IPS-18c (cell line): Measurements from ENCODE around the gene COL4A2.

ENCODE experiments used
- H3K4me3 ChIP-seq: 2 replicates; pipeline ENCODE4 v1.7.0; 2013; ENCODE audit warnings: low read depth, mild to moderate bottlenecking, low read length, moderate library complexity; ENCODE audit not compliant: insufficient read depth
- H3K9me3 ChIP-seq: one replicate; pipeline ENCODE4 v1.6.1; 2013; ENCODE audit warnings: mild to moderate bottlenecking, low read length, moderate library complexity; ENCODE audit not compliant: control insufficient read depth, insufficient read depth

COL4A2 gene

DNA sequence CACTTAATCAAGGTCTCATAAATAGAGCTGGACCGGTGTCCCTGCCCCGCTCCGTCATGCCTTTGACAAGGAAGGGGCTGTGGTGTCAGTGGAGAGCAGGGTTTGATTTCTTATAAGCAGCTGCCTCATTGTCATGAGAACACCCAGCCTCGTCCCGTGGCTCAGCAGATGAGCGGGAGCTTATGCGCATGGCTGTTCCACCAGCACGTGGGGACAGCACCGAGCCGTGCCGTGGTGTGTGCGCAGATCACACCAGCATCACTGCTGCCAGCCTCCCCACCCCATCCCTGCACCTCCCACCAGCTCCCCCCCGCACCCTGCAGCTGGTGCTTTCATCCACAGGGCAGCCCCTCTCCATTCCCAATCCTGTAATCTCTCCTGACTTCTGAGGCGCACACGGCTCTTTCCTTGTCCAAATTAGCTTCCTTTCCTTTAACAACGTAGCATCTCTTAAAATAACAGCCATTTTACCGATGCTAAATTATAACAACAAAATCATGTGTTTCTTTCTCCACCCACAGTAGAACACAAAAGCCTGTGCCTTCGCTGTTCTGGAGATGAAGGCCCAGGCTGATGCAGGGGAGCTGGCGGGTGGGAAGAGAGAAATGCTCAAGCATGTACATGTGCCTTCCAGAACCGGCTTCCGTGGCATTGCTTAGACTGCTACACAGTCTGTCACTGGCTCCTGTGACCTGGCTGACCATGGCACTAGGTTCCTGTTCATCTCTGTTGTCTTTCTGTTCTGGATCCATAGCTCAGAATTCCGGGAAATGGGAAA is 157.7 kb downstream of the COL4A2 start:
- Histone ChIP-seq H3K4me3 (no peak overlapping the region), H3K9me3 (no peaks in the 10 kb centered on the region)

DNA sequence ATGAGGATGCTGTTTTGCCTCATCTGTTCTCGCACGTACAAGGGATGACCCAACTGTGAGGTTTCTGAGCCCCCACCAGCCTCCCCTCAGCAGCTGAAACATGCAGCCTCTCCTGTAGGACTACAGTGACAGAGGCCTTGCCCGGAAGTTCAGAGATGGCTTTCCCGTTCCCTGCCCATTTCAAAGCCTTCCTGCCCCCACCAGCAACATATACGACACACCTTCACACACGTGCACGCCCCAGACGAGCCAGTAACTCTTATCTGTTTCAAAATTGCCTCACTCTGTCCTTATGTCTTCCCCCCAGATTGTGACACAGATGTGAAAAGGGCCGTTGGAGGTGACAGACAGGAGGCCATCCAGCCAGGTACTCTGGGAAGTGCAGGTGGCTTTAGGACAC is 158.6 kb downstream of the COL4A2 start:
- Histone ChIP-seq H3K9me3 (no peaks in the 10 kb centered on the region), H3K4me3 (no peak overlapping the region)

DNA sequence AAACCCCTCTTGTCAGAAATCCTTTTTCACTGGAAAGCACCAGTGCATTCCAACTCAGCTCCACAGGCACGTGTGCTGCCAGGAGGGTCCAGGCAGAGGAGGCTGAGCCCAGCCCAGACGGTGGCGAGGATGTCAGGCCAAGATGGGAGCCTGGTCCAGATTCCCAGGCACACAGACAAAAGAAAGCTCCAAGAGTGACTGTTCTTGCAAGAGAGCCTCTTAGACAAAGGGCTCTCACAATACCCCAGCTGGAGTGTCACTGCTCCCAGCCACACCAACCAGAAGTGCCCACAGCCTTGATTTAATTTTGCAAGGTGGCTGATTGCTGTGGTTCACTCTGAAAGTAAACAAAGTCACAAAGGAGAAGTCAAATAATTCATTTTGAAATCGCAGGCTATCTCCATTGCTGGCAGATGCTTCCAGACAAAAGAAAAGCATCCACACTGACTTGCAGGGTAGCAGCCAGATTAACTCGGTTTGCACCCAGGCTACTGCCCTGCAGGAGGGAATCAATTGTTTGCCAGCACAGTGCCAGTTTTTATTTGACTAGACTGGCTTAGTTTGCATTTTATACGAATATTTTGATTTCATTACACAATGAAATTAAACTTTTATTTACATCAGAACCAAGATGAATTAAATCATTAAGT is 159.3 kb downstream of the COL4A2 start:
- Histone ChIP-seq H3K9me3 (no peaks in the 10 kb centered on the region), H3K4me3 (no peak overlapping the region)

DNA sequence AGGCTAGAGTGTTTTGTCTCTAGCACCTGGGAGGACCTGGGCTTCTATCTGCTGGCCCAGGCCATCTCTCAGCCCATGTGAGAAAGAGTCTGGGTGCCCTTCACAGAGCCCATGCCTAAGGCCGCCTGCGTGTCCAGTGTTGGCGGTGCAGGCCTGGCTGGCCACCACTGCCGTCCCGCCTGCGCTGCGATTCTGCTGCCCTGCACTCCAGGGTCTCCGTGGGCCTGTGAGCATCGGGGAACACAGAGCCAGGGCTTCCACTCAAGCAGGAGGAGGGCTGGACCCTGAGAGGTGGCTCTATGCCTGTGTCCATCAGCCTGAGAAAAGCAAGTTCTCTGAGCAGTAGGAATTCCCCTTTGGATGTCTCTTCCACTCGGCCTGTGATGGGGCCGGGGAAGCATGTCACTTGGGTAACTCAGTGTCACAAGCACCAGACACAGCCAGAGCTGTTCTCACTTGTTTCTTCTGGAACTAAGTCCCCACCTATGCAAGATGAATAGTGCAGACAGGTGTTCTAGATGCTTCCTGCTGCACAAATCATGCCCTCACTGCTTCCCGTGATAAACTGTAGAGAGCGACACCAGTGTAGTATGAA is 160.5 kb downstream of the COL4A2 start:
- no peaks in the 10 kb centered on the region for H3K9me3 ChIP-seq
- H3K4me3 ChIP-seq = no peak overlapping the region

DNA sequence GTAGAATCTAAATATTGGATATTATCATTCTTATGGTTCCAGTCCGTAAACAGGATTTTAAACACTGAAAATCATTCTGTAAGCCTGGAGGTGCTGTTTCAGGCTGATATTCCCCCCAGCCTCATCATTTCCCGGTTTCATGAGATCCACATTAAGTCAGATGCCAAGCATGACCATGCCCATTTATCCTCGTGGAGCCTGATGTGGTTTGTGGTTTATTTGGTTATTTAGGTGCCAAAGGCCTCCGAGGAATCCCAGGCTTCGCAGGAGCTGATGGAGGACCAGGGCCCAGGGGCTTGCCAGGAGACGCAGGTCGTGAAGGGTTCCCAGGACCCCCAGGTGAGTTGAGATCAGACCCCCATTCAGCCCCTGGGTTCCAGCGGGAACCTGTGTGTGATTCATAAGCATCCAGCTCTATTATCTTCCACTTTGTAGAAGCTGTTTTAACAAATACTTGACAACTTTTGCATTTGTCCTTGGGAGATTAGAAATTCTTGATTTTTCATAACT is 162.0 kb downstream of the COL4A2 start:
- no peaks in the 10 kb centered on the region for H3K9me3 ChIP-seq
- H3K4me3 ChIP-seq = no peak overlapping the region

DNA sequence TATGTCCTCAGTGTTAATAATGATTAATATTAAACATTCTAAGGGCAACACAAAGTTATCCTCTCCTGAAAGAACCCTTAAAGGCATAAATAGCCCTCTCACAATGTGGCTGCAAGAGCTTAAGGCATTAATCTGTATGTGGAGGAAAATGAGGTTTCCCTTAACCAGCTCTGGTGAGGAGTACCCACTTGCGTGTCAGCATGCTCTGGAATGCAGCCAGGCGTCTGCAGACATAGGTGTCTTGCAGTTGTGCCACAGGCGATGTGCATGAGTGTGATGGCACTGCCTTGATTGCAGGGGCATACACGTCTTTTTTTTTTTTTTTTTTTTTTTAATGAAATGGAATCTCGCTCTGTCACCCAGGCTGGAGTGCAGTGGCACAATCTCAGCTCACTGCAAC is 162.5 kb downstream of the COL4A2 start:
- H3K9me3 ChIP-seq = no peaks in the 10 kb centered on the region
- no peak overlapping the region for H3K4me3 ChIP-seq

DNA sequence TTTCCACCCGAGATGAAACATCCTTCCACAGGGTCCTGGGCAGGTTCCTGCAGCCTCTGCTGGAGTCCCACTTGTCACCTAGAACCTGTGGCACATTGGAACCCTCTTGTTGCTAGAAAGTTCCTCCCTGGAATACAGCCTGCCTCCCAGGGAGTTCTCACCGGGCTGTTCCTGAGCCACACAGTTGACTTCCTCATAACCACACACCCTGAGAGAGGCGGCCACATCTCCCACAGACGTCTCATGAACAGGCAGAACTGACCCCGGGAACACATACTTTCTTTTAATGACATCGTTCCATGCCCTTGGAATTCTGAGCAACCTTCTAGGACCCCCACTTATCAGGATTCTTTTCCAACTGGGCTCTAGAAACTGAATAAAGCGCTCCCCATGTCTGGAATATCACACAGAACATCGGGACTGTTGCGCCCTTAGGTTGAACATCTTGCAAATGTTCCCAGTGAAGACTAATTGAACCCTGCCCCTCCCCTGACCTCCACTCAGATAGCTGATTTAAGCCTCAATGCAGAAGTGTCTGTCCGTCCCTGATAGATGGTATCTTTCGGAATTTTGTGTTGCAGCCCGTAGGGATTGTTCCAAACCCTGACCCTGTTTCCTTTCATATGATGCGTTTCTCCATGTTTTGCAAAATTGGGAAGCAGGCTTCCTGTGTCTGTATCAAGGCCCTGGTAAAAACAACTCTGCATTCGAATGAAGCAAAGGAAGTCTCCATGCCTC is 163.4 kb downstream of the COL4A2 start:
- no peaks in the 10 kb centered on the region for H3K9me3 ChIP-seq
- H3K4me3 ChIP-seq = no peak overlapping the region

DNA sequence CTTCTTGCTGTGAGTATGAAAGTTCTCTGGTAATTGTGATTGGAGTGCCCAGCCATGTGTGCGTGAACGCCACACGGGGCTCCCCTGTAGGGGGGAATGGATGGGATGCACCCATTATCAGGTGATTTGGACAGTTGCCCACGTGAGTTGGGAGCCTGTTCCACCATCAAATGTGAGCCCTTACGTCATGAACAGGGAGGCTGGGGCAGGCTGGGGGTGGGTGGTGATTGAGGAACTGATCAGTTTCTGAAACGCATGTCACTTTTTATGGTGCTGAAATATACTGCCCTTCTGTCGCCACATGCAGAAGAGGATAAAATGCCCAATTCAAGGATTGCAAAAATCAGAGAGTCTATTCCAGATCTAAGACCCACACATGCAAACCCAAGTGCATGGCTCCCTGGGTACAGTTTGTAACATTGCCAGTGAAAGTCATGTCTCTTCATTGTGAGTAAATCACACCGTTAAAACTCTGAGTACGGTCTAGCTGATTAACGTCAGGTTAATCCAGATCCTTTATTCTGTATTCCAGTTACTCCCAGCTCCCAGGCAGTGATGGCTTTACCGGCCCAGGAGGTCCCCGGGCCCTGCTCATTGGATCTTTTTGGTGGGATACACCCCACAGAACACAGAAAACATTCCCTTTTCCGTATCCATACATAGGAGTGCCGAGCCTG is 164.2 kb downstream of the COL4A2 start:
- H3K9me3 ChIP-seq = no peaks in the 10 kb centered on the region

DNA sequence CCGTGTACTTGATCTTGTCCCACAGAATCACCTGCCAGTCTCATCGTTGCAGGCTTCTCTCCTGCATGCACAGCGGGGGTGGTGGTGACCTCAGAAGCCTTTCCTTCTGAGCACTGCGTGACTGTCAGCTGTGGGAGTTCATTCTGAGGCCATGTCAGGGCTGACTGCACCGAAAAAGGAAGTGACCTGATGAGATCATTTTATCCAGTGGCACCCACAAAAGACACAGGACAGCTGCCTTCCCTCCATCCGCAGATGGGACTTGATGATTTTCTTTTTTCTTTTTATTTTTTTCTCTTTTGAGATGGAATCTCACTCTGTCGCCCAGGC is 164.7 kb downstream of the COL4A2 start:
- Histone ChIP-seq H3K4me3 (no peak overlapping the region), H3K9me3 (no peaks in the 10 kb centered on the region)

More for the DNA sequence above, 164.2 kb downstream of the COL4A2 start:
- H3K4me3 ChIP-seq = no peak overlapping the region

DNA sequence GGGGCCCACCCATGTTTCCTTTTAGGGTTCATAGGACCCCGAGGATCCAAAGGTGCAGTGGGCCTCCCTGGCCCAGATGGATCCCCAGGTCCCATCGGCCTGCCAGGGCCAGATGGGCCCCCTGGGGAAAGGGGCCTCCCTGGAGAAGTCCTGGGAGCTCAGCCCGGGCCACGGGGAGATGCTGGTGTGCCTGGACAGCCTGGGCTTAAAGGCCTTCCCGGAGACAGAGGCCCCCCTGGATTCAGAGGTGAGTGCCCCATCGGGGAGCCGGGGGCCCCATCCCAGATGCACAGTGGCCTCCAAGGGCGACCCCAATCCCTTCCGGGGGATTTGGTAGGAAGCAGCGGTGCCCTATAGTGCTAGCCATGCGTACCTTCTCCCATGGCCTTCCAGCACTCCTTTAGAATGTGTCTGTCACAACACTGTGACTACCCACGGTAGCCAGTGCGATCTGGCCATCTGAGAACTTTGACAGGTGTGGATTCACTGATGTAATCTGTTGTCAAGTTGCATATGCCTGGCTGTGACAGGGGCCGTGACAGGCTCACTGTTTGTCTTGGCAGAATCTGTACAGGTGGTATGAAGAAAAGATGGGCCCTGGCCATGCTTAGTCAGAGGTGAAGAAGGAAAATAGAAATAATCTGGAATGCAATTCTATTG is 165.9 kb downstream of the COL4A2 start:
- no peaks in the 10 kb centered on the region for H3K9me3 ChIP-seq

DNA sequence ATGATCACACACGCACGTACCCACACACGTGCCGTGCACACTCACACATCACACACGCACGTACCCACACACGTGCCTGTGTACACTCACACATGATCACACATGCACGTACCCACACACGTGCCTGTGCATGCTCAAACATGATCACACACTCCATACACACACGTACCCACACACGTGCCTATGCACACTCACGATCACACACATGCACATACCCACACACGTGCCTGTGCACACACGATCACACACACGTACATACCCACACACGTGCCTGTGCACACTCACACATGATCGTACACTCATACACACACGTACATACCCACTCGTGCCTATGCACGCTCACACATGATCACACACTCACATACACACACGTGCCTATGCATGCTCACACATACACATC is 167.6 kb downstream of the COL4A2 start:
- Histone ChIP-seq H3K9me3 (no peaks in the 10 kb centered on the region), H3K4me3 (no peak overlapping the region)

More for the DNA sequence above, 165.9 kb downstream of the COL4A2 start:
- H3K4me3 ChIP-seq = no peak overlapping the region

DNA sequence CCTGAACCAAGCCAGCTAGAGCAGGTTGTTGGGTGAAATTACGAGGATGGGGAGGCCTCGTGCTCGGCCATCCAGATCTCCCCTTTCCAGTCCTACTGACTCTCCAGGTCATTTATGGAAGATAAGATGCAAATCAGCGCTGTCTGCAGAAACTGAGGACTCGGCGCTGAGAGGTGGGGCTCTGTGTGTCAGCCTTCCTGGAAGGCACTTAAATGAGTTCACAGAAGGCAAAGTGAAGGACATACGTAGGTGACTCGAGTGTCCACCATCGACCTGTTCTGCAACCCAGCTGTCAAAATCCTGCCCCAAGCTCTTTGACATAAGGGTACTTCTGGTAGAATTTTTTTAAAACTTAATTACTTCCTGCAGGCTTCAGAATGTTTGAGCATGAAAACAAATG is 168.0 kb downstream of the COL4A2 start:
- H3K4me3 ChIP-seq = no peak overlapping the region
- H3K9me3 ChIP-seq = no peaks in the 10 kb centered on the region

DNA sequence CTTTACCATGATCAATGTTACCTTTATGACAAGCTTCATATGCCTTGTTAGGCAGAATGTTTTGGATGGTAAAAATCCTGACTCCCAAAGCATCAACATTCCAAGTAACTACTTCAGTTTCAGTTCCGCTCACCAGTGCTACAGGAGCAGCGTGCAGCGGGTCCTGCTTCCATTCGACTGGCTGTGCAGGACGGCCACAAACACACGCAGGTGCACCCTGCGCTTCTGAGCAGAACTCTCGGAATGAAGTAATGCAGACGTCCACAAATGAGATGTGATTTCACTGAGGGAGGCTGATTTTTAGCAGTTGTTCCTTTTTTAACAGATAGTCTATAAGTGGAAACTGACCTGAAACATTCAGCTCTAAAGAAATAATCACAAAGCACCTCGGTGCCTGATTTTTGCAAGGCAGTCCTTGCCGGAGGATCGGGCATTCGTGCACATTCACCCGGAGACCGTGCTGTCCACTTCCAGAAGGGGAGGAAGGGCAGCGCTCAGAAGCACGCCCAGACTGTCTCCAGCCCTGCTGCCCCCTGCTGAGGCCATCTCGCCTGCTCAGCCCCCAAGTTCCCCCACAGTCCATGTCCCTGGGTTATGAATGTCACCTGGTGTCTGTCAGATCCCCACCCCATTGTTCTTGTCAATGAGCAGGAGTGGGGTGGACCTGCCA is 168.6 kb downstream of the COL4A2 start:
- Histone ChIP-seq H3K9me3 (no peaks in the 10 kb centered on the region), H3K4me3 (no peak overlapping the region)

DNA sequence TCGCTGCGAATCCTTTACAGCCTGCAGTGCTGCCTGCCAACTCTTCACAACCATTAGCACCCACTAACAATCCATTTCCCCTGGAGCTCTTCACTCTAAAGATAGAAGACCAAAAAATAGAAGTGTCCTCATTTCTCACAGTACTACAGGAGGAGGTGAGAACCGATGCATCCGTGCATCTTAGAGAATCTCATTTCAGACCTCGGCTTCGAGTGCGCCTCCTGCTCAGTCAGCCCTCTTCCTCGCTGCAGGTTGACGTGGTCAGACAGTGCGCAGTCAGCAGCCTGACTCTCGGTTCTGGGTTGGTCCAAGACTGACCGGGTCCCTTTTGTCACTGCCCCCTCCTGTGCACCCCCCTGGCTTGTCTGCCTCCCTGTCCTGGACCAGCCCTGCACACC is 169.1 kb downstream of the COL4A2 start:
- H3K9me3 ChIP-seq = no peaks in the 10 kb centered on the region
- no peak overlapping the region for H3K4me3 ChIP-seq

DNA sequence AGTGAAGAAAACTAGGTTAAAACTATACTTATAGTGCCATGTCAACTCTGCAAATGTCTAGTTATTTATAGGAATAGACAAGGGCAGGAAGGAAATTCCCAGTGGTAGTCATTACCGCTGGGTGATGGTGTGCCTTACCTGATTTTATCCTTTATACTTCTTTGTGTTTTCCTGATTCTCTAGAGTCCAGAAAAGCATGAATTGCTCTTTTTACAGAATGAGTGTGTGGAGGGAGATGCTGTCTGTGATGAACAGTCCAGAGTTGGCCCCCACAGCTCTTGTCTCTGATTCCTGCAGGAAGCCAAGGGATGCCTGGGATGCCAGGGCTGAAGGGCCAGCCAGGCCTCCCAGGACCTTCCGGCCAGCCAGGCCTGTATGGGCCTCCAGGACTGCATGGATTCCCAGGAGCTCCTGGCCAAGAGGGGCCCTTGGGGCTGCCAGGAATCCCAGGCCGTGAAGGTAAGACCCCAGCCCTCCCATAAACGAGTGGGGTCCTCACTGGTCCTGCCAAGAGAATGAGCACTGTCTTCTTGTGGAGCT is 170.7 kb downstream of the COL4A2 start:
- no peak overlapping the region for H3K4me3 ChIP-seq
- H3K9me3 ChIP-seq = no peaks in the 10 kb centered on the region
